ENCODE measurements around the gene HIVEP3.

GRCh38 chr1:41762251-41762650, 156.5 kb downstream of the HIVEP3 start:
- TF ChIP-seq CTCF (IDR thresholded peaks at IDR 0.05) (no peak), EP300 (IDR thresholded peaks at IDR 0.05) (no peak)
